DND-41 (cell line): Measurements from ENCODE around the gene LTA4H.

Experiments
- EZH2 ChIP-seq: IDR thresholded peaks from 3 replicates; pipeline ENCODE4 v1.6.1; 2012; ENCODE audit warnings: borderline replicate concordance, low read depth, mild to moderate bottlenecking, moderate library complexity, low read length, inconsistent platforms; ENCODE audit not compliant: severe bottlenecking
- TF ChIP-seq, protein P1 (sequence below): IDR thresholded peaks from 2 replicates; pipeline ENCODE4 v1.5.1; 2012; ENCODE audit warnings: borderline replicate concordance, low read length, moderate library complexity, mild to moderate bottlenecking; ENCODE audit not compliant: poor library complexity, severe bottlenecking; ENCODE audit errors: extremely low read depth

DNA sequence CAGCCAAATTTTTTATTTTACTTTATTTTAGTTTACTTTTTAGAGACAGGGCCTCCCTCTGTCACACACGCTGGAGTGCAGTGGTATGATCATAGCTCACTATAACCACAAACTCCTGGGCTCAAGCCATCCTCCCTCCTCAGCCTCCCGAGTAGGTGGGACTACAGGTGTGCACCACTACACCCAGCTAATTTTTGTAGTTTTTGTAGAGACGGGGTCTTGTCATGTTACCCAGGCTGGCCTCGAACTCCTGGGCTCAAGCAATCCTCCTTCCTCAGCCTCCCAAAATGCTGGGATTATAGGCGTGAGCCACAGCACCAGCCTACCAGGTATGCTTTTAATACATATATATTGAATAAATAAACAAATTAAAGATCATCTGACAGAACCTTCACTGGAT lies 32.7 kb upstream of the LTA4H start:
- TF ChIP-seq, protein P1, sequence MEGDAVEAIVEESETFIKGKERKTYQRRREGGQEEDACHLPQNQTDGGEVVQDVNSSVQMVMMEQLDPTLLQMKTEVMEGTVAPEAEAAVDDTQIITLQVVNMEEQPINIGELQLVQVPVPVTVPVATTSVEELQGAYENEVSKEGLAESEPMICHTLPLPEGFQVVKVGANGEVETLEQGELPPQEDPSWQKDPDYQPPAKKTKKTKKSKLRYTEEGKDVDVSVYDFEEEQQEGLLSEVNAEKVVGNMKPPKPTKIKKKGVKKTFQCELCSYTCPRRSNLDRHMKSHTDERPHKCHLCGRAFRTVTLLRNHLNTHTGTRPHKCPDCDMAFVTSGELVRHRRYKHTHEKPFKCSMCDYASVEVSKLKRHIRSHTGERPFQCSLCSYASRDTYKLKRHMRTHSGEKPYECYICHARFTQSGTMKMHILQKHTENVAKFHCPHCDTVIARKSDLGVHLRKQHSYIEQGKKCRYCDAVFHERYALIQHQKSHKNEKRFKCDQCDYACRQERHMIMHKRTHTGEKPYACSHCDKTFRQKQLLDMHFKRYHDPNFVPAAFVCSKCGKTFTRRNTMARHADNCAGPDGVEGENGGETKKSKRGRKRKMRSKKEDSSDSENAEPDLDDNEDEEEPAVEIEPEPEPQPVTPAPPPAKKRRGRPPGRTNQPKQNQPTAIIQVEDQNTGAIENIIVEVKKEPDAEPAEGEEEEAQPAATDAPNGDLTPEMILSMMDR, result no peak
- no peak for TF ChIP-seq EZH2
